HG03439 (cell line): ENCODE data around the gene SULT2A1.
"Not testable (repeated sequence)": the region's sequence is repeated elsewhere in the genome, so short reads cannot be mapped to it uniquely, and the experiment has no call there.

Experiments
- ATAC-seq: cut with Tn5 transposase; IDR thresholded peaks from one replicate; pipeline ENCODE4 v1.9.1; 2021; ENCODE audit warnings: mild to moderate bottlenecking, moderate library complexity; ENCODE audit not compliant: unreplicated experiment

Gene SULT2A1

GRCh38 chr19:47860602-47861297, 25.4 kb downstream of the SULT2A1 start:
- no peak for ATAC-seq

- not testable (repeated sequence) for ATAC-seq
Measured at GRCh38 chr19:47859838-47860237, 26.3 kb downstream of the SULT2A1 start.

GRCh38 chr19:47858646-47859285, 27.3 kb downstream of the SULT2A1 start, which contains the start of gene TPRX2:
Gene TPRX2 (plus strand): TSS chr19:47859235. CDS start chr19:47859247, 12 bp downstream.
- not testable (repeated sequence) for ATAC-seq

GRCh38 chr19:47858231-47858630, 27.9 kb downstream of the SULT2A1 start:
- not testable (repeated sequence) for ATAC-seq

- no peak for ATAC-seq
Measured at GRCh38 chr19:47854459-47854858, 31.7 kb downstream of the SULT2A1 start.

GRCh38 chr19:47853003-47853402, 33.1 kb downstream of the SULT2A1 start:
- ATAC-seq: no peak

GRCh38 chr19:47848823-47849473, 37.2 kb downstream of the SULT2A1 start:
- ATAC-seq: no peak

GRCh38 chr19:47848425-47848822, 37.7 kb downstream of the SULT2A1 start:
- ATAC-seq: no peak

GRCh38 chr19:47842941-47843340, 43.2 kb downstream of the SULT2A1 start:
- ATAC-seq: no peak

- no peak for ATAC-seq
Measured at GRCh38 chr19:47839913-47840312, 46.2 kb downstream of the SULT2A1 start.

GRCh38 chr19:47839411-47839810, 46.7 kb downstream of the SULT2A1 start:
- no peak for ATAC-seq

- no peak for ATAC-seq
Measured at GRCh38 chr19:47836038-47836437, 50.1 kb downstream of the SULT2A1 start.

- no peak for ATAC-seq
Measured at GRCh38 chr19:47832723-47833122, 53.4 kb downstream of the SULT2A1 start.

- no peak for ATAC-seq
Measured at GRCh38 chr19:47826800-47827199, 59.3 kb downstream of the SULT2A1 start.

- ATAC-seq: no peak
Measured at GRCh38 chr19:47824396-47824795, 61.7 kb downstream of the SULT2A1 start.

GRCh38 chr19:47821460-47822020, 64.6 kb downstream of the SULT2A1 start, which contains the start of gene CRX:
Gene CRX (plus strand): TSS chr19:47821937. CDS start chr19:47834444, 12,507 bp downstream.
- ATAC-seq: no peak
